ENCODE results near the gene WASF2.
"Not testable (repeated sequence)": the region's sequence is repeated elsewhere in the genome, so short reads cannot be mapped to it uniquely, and the experiment has no call there.

WASF2 gene

DNA sequence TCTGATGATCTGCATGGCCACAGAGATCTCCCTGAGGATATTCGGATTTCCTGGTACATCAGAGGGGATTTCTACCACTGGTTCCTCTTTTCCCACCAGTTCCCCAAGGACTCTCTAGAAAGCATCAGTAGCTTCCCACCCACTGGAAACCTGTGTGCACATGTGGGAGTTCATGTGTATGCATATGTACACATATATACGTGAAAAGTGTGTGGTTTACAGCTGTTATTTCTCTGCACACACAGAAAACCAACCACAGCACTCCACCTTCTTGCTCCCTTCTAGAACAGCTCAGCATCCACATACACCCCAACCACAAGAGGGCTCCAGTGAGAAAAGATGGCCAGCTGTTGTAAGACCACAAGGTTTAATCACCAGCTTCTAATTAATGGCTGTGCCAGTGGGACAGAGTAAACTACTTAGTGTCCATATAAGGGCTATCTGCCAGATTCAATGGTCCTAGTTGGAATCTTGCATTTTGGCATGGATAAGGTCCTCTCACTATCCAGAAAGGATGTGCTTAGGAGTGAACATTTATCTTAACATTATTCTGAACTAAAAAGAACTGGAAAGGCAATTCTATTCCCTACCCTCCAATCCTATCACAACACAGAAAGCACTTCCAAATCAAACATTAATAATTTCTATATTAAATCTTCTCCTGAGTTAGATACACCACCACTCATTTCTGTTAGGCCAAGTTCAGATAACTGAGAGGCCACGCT lies 73.4 kb downstream of the WASF2 start:
- Mint-ChIP-seq H3K4me1 (ENCODE audit: low read depth) (peaks cover 29% of the 10 kb centered on the region), H3K9me3 (no peaks in the 10 kb centered on the region), H3K4me3 (no peak overlapping the region), H3K27ac (peak overlapping the region; percentile 23), H3K27me3 (ENCODE audit: low read depth) (no peaks in the 10 kb centered on the region), H3K36me3 (ENCODE audit: low read depth) (peaks cover 57% of the 10 kb centered on the region)

DNA sequence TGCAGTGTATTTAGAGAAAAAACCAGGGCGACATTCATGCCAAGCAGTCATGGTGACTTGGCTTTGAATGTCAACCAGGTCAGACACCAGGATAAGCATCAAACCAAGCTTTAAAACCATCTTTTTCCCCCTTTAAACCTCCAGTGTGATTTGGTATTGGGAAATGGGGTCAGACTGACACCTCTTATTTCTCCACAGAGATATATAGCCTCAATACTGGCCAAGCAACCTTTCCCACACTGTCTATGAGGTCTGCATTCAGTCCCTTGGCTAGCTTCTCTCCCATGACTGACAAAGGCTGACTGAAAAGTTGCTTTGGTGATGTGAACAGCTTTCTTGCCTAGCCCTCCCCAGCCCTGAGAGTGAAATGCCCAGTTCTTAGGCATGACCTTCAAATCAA lies 75.9 kb downstream of the WASF2 start:
- no peak overlapping the region for H3K27ac Mint-ChIP-seq
- H3K36me3 Mint-ChIP-seq (ENCODE audit: low read depth): peaks cover 64% of the 10 kb centered on the region
- H3K27me3 Mint-ChIP-seq (ENCODE audit: low read depth): no peaks in the 10 kb centered on the region

DNA sequence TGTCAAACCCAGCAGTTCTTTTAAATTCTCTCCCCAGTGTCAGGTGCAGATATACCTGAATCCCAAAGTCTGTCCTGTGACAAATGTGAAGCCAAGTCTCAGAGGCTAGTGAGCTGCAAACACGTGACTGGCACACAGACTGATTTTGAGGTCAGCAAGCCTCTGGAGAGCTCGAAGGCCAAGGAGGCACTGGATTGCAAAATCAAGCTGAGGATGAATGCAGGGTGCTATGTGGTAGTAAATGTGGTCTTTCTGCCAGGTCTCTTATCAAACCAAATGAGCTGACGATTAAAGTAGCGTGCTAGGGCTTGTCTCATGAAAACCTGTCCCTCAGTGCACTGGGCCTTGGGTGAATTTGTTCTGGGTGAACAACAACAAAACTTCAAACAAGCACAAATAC lies 77.0 kb downstream of the WASF2 start:
- H3K4me1 Mint-ChIP-seq (ENCODE audit: low read depth): peaks cover 15% of the 10 kb centered on the region
- H3K9me3 Mint-ChIP-seq: no peaks in the 10 kb centered on the region
- no peak overlapping the region for H3K4me3 Mint-ChIP-seq
- H3K27me3 Mint-ChIP-seq (ENCODE audit: low read depth): no peaks in the 10 kb centered on the region
- H3K36me3 Mint-ChIP-seq (ENCODE audit: low read depth): peaks cover 64% of the 10 kb centered on the region
- no peak overlapping the region for H3K27ac Mint-ChIP-seq

More for the DNA sequence above, 75.9 kb downstream of the WASF2 start:
- Mint-ChIP-seq H3K9me3 (no peaks in the 10 kb centered on the region), H3K4me3 (no peak overlapping the region), H3K4me1 (ENCODE audit: low read depth) (peaks cover 25% of the 10 kb centered on the region)

DNA sequence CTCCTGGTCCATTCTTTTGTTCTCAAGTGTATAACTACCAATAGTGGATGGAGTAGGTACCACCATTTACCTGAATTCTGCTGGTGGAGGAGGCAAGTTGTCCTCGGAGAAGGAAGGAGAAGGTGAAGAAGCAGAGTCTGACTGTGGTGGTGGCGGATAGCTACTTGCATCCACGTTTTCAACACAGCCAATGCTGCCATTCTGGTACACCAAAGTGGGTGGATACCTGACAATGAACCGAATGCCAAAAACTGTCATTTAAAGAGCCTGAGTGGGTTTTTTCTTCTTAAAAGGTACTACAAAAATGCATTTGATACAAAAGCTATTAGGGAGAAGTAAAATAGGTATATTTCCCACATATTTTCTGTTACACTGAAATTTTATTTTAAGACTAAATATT lies 77.5 kb downstream of the WASF2 start:
- Mint-ChIP-seq H3K36me3 (ENCODE audit: low read depth) (peaks cover 66% of the 10 kb centered on the region), H3K27ac (no peak overlapping the region), H3K4me3 (no peak overlapping the region), H3K27me3 (ENCODE audit: low read depth) (no peaks in the 10 kb centered on the region), H3K9me3 (no peaks in the 10 kb centered on the region), H3K4me1 (ENCODE audit: low read depth) (peaks cover 14% of the 10 kb centered on the region)

GRCh38 chr1:27410709-27411108 lies 79.3 kb downstream of the WASF2 start:
- H3K4me1 Mint-ChIP-seq (ENCODE audit: low read depth): no peaks in the 10 kb centered on the region

DNA sequence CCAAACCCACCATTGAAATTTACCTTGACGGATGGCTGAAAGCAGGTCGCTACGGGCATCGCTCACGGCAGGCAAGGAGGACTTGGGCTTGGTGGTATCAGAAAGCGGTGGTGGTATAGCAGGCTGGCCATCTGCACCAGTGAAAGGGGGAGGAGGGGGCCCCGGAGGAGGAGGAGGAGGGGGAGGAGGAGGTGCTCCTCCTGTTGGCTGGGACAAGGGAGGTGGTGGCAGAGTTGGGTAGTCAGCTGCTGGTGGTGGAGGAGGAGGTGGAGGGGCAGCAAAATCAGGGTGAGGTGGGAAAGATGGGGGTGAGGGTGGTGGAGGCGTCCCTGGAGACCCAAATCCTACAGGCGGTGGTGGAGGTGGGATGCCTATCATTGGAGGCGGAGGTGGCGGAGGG lies 80.3 kb downstream of the WASF2 start:
- H3K36me3 Mint-ChIP-seq (ENCODE audit: low read depth): peaks cover 45% of the 10 kb centered on the region
- no peak overlapping the region for H3K27ac Mint-ChIP-seq
- H3K9me3 Mint-ChIP-seq: no peaks in the 10 kb centered on the region
- H3K27me3 Mint-ChIP-seq (ENCODE audit: low read depth): no peaks in the 10 kb centered on the region
- H3K4me3 Mint-ChIP-seq: no peak overlapping the region
- H3K4me1 Mint-ChIP-seq (ENCODE audit: low read depth): no peaks in the 10 kb centered on the region

More at GRCh38 chr1:27410709-27411108, 79.3 kb downstream of the WASF2 start:
- no peak overlapping the region for H3K27ac Mint-ChIP-seq
- H3K4me3 Mint-ChIP-seq: no peak overlapping the region
- peaks cover 54% of the 10 kb centered on the region for H3K36me3 Mint-ChIP-seq (ENCODE audit: low read depth)
- H3K27me3 Mint-ChIP-seq (ENCODE audit: low read depth): no peaks in the 10 kb centered on the region
- H3K9me3 Mint-ChIP-seq: no peaks in the 10 kb centered on the region

DNA sequence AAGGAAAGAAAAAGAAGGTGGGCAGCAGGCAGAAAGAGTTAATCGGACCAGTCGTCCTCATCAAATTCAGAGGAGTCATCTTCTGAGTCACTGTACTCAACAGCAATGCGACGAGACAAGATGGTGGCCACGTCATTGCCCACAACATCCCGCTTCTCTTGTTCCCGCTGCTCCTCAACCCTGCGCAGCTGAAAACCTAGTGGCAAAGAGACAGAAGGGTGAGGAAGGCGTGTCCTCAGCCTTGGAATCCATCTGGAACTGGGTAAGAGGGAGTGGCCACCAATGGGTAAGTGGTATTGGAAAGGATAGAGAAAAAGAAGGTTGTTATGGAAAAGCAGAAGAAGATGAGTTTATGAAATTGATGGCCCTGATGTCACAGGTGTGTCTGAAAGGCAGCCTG lies 81.8 kb downstream of the WASF2 start:
- peaks cover 2% of the 10 kb centered on the region for H3K4me1 Mint-ChIP-seq (ENCODE audit: low read depth)
- no peak overlapping the region for H3K27ac Mint-ChIP-seq
- no peaks in the 10 kb centered on the region for H3K9me3 Mint-ChIP-seq
- H3K27me3 Mint-ChIP-seq (ENCODE audit: low read depth): no peaks in the 10 kb centered on the region
- H3K36me3 Mint-ChIP-seq (ENCODE audit: low read depth): peaks cover 36% of the 10 kb centered on the region
- no peak overlapping the region for H3K4me3 Mint-ChIP-seq

DNA sequence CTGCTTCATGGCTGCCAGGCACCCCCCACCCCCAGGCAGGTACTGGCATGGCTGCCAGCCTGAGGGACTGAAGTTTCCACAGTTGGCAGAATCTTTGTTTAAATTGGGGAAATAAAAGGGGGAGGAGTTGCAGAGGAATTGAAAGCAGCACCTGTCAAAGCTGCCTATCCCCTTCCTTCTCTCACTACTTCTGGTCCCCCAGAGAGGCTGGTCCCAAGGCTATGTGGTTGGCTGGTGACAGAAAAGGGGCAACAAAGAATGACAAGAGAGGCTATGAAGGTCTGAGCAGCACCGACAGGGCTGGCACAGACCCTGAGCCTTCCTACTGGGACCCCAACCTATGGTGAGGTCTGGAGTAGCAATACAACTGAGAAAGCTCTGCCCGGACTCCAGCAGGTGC lies 83.2 kb downstream of the WASF2 start:
- not testable (repeated sequence) for H3K4me3 Mint-ChIP-seq; H3K27ac Mint-ChIP-seq; H3K4me1 Mint-ChIP-seq (ENCODE audit: low read depth); H3K27me3 Mint-ChIP-seq (ENCODE audit: low read depth); H3K9me3 Mint-ChIP-seq
- H3K36me3 Mint-ChIP-seq (ENCODE audit: low read depth): peaks cover 28% of the 10 kb centered on the region

- H3K4me3 Mint-ChIP-seq: no peak overlapping the region
- peaks cover 2% of the 10 kb centered on the region for H3K4me1 Mint-ChIP-seq (ENCODE audit: low read depth)
- no peaks in the 10 kb centered on the region for H3K9me3 Mint-ChIP-seq
- H3K27me3 Mint-ChIP-seq (ENCODE audit: low read depth): no peaks in the 10 kb centered on the region
- no peak overlapping the region for H3K27ac Mint-ChIP-seq
- peaks cover 28% of the 10 kb centered on the region for H3K36me3 Mint-ChIP-seq (ENCODE audit: low read depth)
These were observed 83.6 kb downstream of the WASF2 start for GRCh38 chr1:27406362-27406680.

- H3K27ac Mint-ChIP-seq; H3K27me3 Mint-ChIP-seq (ENCODE audit: low read depth); H3K9me3 Mint-ChIP-seq; H3K4me3 Mint-ChIP-seq; H3K4me1 Mint-ChIP-seq (ENCODE audit: low read depth): not testable (repeated sequence)
- H3K36me3 Mint-ChIP-seq (ENCODE audit: low read depth): peaks cover 26% of the 10 kb centered on the region
These were observed 84.2 kb downstream of the WASF2 start for GRCh38 chr1:27405598-27406361.

DNA sequence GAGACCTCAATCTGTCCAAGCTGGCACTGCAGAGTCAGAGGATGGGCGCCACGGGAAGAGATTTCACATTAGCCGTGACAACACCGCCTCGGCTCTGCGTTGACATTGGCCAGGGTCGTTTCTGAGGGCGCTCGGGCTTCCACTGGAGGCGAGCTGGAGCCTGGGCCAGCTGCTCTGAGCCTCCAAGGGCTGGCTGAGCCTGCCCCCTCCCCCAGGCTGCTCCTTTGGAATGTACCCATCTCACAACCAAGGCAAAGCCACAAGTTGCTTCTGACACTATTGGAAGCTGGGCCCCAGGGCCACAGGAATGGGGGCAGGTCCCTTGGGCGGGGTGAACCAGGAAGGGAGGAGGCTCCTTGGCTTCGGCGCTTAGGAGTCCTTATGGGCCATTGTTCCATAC lies 84.9 kb downstream of the WASF2 start:
- Mint-ChIP-seq H3K9me3 (no peaks in the 10 kb centered on the region), H3K4me3 (no peak overlapping the region), H3K36me3 (ENCODE audit: low read depth) (peaks cover 20% of the 10 kb centered on the region), H3K27ac (no peak overlapping the region), H3K27me3 (ENCODE audit: low read depth) (no peaks in the 10 kb centered on the region), H3K4me1 (ENCODE audit: low read depth) (peaks cover 2% of the 10 kb centered on the region)

- Mint-ChIP-seq H3K4me1 (ENCODE audit: low read depth) (peaks cover 2% of the 10 kb centered on the region), H3K36me3 (ENCODE audit: low read depth) (peaks cover 19% of the 10 kb centered on the region), H3K27me3 (ENCODE audit: low read depth) (no peaks in the 10 kb centered on the region), H3K27ac (peak overlapping the region; percentile 50), H3K9me3 (no peaks in the 10 kb centered on the region), H3K4me3 (no peak overlapping the region)
These were observed 86.0 kb downstream of the WASF2 start for GRCh38 chr1:27403931-27404330.

- H3K4me1 Mint-ChIP-seq (ENCODE audit: low read depth): peaks cover 2% of the 10 kb centered on the region
- H3K27ac Mint-ChIP-seq: no peak overlapping the region
These were observed 86.8 kb downstream of the WASF2 start for GRCh38 chr1:27403065-27403726.

GRCh38 chr1:27402349-27402754 lies 87.6 kb downstream of the WASF2 start:
- H3K36me3 Mint-ChIP-seq (ENCODE audit: low read depth): peaks cover 6% of the 10 kb centered on the region
- H3K27ac Mint-ChIP-seq: no peak overlapping the region
- H3K4me3 Mint-ChIP-seq: no peak overlapping the region
- H3K4me1 Mint-ChIP-seq (ENCODE audit: low read depth): peaks cover 2% of the 10 kb centered on the region
- H3K27me3 Mint-ChIP-seq (ENCODE audit: low read depth): no peaks in the 10 kb centered on the region
- H3K9me3 Mint-ChIP-seq: no peaks in the 10 kb centered on the region

More at GRCh38 chr1:27403065-27403726, 86.8 kb downstream of the WASF2 start:
- peaks cover 13% of the 10 kb centered on the region for H3K36me3 Mint-ChIP-seq (ENCODE audit: low read depth)
- no peaks in the 10 kb centered on the region for H3K27me3 Mint-ChIP-seq (ENCODE audit: low read depth)
- H3K4me3 Mint-ChIP-seq: no peak overlapping the region
- H3K9me3 Mint-ChIP-seq: no peaks in the 10 kb centered on the region

GRCh38 chr1:27400963-27401341 lies 89.0 kb downstream of the WASF2 start:
- H3K36me3 Mint-ChIP-seq (ENCODE audit: low read depth): peaks cover 3% of the 10 kb centered on the region
- H3K27ac Mint-ChIP-seq: no peak overlapping the region
- H3K4me3 Mint-ChIP-seq: no peak overlapping the region
- H3K27me3 Mint-ChIP-seq (ENCODE audit: low read depth): no peaks in the 10 kb centered on the region
- peaks cover 2% of the 10 kb centered on the region for H3K4me1 Mint-ChIP-seq (ENCODE audit: low read depth)
- H3K9me3 Mint-ChIP-seq: no peaks in the 10 kb centered on the region
